Stimulated activated naive B cell treated with anti-CD40 and anti-IgM and Interleukin-4, amounts not matched to agents 10 μg/mL and 1 μg/mL and 100 μg/mL, for 72 hours (primary cell): ENCODE data around the gene HS3ST5.
"Not testable (repeated sequence)": the region's sequence is repeated elsewhere in the genome, so short reads cannot be mapped to it uniquely, and the experiment has no call there.

Source experiments
- ATAC-seq, 2 donors: fragments of 150-1000 bp; cut with Tn5 transposase; replicated peaks; 2 replicates each; pipeline ENCODE4 v1.10.0; 2021; ENCODE audit warnings: moderate library complexity in 1 of 2
- DNase-seq: peaks from one replicate; pipeline ENCODE4 v3.0.0; 2021
- H3K27ac Mint-ChIP-seq: one replicate; pipeline ENCODE4 v1.8.0; 2022; ENCODE audit warnings: mild to moderate bottlenecking, mixed read lengths
- H3K27me3 Mint-ChIP-seq, 2 donors: one replicate each; pipeline ENCODE4 v1.8.0; 2022; ENCODE audit warnings: mixed read lengths in 2 of 2
- H3K36me3 Mint-ChIP-seq, 2 donors: one replicate each; pipeline ENCODE4 v1.8.0; 2022; ENCODE audit warnings: mixed read lengths in 2 of 2, mild to moderate bottlenecking in 1 of 2
- H3K4me1 Mint-ChIP-seq, 2 donors: one replicate each; pipeline ENCODE4 v1.8.0; 2022; ENCODE audit warnings: mixed read lengths in 2 of 2, mild to moderate bottlenecking in 1 of 2
- H3K4me3 Mint-ChIP-seq, 2 donors: one replicate each; pipeline ENCODE4 v1.8.0; 2022; ENCODE audit warnings: mild to moderate bottlenecking in 2 of 2, mixed read lengths in 2 of 2, moderate library complexity in 1 of 2
- H3K9me3 Mint-ChIP-seq, 2 donors: one replicate each; pipeline ENCODE4 v1.8.0; 2022; ENCODE audit warnings: mixed read lengths in 2 of 2, mild to moderate bottlenecking in 1 of 2

The HS3ST5 gene

DNA sequence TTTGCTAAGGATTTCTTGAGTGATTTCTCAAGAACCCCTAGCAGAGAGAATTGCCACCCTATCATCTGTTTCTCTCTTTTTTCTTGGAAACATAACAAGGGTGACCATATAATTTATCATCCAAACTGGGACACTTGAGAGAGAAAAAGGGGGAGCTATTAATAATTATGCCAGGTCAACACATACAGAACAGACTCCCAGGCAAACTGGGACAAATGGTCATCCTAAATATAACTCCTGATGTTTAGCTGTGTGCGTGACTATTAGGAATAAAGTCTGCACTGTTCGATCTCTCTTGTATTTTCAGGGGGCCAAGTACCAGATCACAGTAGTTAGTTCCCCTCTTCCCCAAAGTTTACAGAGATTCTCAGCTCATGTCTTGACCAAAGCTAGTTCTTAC lies 11.7 kb upstream of the HS3ST5 start:
- Mint-ChIP-seq H3K27me3 (no peaks in the 10 kb centered on the region), H3K4me1 (no peaks in the 10 kb centered on the region), H3K4me3 (no peak overlapping the region), H3K27ac (no peak overlapping the region), H3K36me3 (no peaks in the 10 kb centered on the region), H3K9me3 (no peaks in the 10 kb centered on the region)
- no peak for ATAC-seq
- no peak for DNase-seq

DNA sequence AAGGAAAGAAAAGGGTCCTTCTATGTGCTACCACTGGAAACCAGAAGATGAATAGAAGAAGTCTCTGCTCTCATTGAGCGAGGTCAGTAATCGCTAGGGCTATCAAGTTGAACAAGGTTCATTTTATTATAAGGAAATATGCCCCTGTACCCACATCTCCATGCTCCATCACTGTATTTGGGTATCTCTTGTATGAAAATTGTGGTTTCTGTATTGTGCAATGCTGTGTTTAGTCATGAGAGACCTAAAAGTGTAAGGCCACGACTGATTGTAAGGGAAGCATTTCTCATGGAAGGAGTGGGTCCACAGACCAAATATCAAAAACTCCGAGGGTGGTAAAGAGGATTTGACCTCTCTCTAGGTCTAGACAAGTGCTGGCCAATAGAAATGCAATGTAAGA lies 3.6 kb upstream of the HS3ST5 start:
- no peak for ATAC-seq
- Mint-ChIP-seq H3K27me3 (peaks cover 17 to 25% of the 10 kb centered on the region in 2 donors), H3K4me1 (peaks cover 0 to 4% of the 10 kb centered on the region in 2 donors), H3K9me3 (no peaks in the 10 kb centered on the region), H3K27ac (no peak overlapping the region), H3K4me3 (no peak overlapping the region), H3K36me3 (no peaks in the 10 kb centered on the region)
- DNase-seq: no peak

DNA sequence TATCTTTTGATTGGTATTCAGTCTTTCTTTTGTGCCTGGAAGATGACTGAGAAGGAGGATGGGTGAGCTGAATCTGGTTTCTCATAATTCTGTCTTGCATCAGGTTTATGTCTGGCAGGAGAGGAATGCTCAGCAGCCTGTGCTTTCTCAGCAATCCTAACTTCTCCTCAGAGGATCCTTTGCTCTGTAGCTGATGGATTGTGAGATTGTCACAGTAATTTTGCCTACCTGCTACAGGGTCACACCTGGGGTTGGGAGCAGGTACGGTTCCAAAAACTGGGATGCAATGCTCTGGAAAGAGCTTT lies 2.1 kb upstream of the HS3ST5 start:
- Mint-ChIP-seq H3K4me3 (no peak overlapping the region), H3K9me3 (no peaks in the 10 kb centered on the region), H3K27me3 (peaks cover 24 to 33% of the 10 kb centered on the region in 2 donors), H3K36me3 (no peaks in the 10 kb centered on the region), H3K4me1 (peaks cover 0 to 4% of the 10 kb centered on the region in 2 donors), H3K27ac (no peak overlapping the region)
- no peak for ATAC-seq
- DNase-seq: no peak

DNA sequence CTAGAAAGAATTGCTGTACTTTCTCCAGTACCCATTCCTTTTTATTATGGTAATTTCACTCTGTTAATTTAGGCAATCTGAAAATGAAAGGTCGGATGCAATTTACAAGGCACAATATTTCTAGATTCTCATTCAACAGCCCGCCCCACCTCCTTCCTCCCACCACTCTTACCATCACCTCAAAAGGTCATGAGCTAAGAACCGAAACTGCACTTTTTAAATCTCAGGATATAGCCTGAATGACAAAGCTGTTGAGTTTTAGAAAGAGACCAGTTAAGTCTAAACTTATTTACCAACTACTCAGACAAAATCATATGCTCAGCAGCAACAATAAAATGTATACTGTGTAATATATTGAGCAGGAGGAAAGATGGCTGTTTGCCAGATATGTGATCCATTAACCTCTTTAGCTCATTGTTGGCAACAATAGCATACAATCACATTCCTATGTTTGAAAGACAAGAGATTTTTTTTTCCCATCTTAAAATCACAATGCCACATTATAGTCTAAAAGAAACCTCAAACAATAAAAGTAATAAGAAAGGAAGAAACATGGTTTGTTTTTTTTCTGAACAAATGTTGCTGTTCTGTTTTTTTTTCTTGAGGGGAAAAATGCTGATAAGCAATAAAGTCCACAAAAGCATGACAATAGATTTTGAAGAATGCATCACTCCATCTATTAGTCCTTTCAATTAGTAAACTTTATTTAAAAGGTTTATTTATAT lies 1.6 kb upstream of the HS3ST5 start:
- DNase-seq (no peak), ATAC-seq (no peak)
- Mint-ChIP-seq H3K27me3 (peaks cover 29 to 38% of the 10 kb centered on the region in 2 donors), H3K9me3 (no peaks in the 10 kb centered on the region), H3K27ac (no peak overlapping the region), H3K36me3 (no peaks in the 10 kb centered on the region), H3K4me3 (no peak overlapping the region), H3K4me1 (peaks cover 0 to 4% of the 10 kb centered on the region in 2 donors)

DNA sequence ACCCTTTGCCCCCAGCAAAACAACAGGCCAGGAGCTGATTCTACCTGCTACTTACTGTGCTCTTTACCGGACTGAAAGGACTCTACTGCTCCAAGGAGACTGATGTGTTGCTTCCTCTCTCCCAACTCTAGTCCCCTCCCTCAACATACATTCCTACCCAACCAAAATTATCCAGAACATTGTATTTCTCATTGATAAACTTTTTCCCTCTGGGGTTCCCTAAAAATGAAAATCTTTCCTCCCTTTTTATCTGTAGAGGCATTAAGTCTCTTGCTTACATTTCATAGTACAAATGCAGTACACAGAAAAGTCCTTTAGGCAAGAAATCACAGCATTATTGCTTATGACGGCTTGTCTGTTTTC lies 940 bp upstream of the HS3ST5 start:
- DNase-seq (no peak), ATAC-seq (no peak)
- Mint-ChIP-seq H3K27ac (no peak overlapping the region), H3K9me3 (no peaks in the 10 kb centered on the region), H3K27me3 (peaks cover 30 to 40% of the 10 kb centered on the region in 2 donors), H3K4me1 (peaks cover 0 to 4% of the 10 kb centered on the region in 2 donors), H3K4me3 (no peak overlapping the region), H3K36me3 (no peaks in the 10 kb centered on the region)

DNA sequence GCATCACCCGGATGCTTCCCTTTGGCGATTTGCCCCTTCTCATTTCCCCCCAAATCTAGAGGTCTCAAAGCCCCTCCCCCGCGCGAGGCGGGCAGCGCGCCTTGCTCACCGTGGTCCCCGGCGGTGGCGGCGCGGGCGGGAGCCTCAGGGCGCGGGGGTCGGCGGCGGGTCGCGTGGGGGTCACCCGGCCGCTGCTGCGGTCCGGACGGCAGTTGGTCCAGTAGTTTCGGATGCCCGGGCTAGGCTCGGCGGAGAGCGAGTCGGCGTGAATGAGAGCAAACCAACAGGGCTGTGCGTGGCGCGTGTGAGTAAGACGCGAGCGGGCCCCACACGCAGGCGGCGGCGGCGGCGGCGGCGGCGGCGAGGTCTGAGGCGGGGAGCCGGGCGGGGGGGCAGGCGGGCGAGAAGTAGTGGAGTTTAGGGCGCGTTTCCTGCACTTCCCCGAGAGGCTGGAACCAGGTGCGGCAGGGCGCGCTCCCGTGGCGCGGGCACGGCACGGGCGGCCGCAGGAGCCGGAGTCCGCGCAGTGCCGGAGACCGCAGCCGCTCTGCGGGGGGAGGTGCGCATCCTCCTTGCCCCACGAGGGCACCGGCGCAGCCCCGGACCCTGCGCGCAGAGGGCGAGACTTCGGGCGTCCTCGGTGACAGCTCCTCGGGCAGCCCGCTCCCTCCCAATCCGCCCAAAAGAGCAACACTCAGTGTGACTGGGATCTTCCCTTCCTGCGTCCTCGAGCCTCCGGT lies 567 bp downstream of the HS3ST5 start:
- Mint-ChIP-seq H3K36me3 (no peaks in the 10 kb centered on the region), H3K27ac (no peak overlapping the region), H3K9me3 (no peaks in the 10 kb centered on the region), H3K4me1 (peaks cover 0 to 4% of the 10 kb centered on the region in 2 donors), H3K4me3 (no peak overlapping the region), H3K27me3 (peaks cover 30 to 40% of the 10 kb centered on the region in 2 donors)
- DNase-seq (no peak), ATAC-seq (peak; percentile 10)

DNA sequence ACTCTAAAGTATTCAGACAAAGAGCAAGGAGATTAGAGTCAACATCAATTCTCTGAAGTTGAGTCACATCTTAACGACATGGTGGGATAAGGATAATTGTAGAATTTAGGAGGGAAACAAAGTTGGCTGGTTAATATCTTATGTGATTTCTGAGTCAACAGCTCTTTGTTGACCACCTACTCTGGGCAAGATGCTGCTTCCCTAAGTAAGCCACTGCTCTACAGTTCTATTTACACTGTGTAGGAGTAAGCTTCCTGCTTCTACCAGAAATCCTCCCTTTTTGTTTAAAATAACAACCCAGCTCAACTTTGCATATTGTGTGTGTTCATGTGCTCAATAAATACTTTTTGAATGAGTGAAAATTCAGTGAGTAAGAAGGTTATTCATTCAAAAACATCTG lies 3.1 kb downstream of the HS3ST5 start:
- Mint-ChIP-seq H3K4me3 (no peak overlapping the region), H3K36me3 (no peaks in the 10 kb centered on the region), H3K9me3 (no peaks in the 10 kb centered on the region), H3K4me1 (peaks cover 0 to 4% of the 10 kb centered on the region in 2 donors), H3K27me3 (peaks cover 25 to 39% of the 10 kb centered on the region in 2 donors), H3K27ac (no peak overlapping the region)
- DNase-seq: no peak
- no peak for ATAC-seq

DNA sequence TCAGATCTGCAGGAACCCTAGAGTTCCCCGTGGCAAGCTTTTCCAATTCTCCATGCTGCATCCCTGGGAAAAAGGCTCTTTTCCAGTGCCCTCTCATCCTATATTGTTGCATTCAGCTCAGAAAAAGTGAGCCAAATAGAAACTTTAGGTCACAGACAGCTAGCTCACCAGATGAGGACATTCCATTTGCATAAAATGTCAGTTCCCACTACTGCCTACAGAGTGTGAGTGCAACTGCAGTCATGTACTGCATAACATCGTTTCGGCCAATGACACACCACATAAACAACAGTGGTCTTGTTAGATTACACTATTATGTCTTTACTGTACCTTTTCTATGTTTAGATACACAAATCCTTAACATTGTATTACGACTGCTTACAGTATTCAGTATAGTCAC lies 8.6 kb downstream of the HS3ST5 start:
- no peak overlapping the region for H3K4me3 Mint-ChIP-seq
- H3K4me1 Mint-ChIP-seq: no peaks in the 10 kb centered on the region
- peaks cover 0 to 6% of the 10 kb centered on the region in 2 donors for H3K27me3 Mint-ChIP-seq
- no peaks in the 10 kb centered on the region for H3K36me3 Mint-ChIP-seq
- H3K9me3 Mint-ChIP-seq: no peaks in the 10 kb centered on the region
- no peak for ATAC-seq
- DNase-seq: no peak
- H3K27ac Mint-ChIP-seq: no peak overlapping the region

DNA sequence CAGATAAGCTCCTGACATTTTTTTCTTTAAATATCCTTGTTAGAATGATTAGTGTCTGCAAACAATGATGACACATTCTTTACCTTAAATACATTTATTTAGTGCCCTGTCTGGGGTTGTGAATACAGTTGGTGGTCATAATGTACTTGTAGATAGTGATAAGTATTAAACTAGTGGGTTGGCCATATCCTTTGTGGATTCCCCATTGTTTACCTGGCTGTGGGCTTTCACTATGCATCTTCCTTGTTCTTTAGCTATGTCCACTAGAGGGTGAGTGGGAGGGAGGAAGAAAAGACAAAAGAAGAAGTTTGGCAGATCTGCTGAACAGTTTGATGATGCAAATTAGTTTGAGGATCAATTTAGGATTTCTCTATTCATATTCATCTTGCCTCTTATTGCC lies 15.7 kb downstream of the HS3ST5 start:
- ATAC-seq: no peak
- Mint-ChIP-seq H3K4me1 (no peaks in the 10 kb centered on the region), H3K9me3 (no peaks in the 10 kb centered on the region), H3K36me3 (no peaks in the 10 kb centered on the region), H3K27ac (no peak overlapping the region), H3K4me3 (no peak overlapping the region), H3K27me3 (no peaks in the 10 kb centered on the region)
- no peak for DNase-seq

DNA sequence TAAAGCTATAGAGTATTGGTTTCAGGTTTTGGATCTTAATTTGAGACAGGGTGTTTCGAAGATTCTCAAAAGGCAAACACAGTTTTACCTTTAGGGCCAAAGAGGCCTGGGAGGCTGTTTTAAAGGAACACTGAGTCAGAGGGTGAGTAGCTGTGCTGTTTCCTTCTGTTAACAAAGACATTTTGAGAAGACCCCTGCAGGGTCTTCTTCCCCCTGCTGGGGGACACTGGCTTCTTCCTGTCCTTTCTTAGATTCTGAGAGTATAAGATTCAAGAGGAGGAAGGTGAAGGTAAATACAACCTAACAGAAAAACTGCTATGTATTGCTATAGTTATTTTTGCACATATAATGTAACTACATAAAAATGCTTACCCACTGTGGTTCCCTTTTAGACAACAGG lies 19.0 kb downstream of the HS3ST5 start:
- no peak for ATAC-seq
- H3K27ac Mint-ChIP-seq: no peak overlapping the region

DNA sequence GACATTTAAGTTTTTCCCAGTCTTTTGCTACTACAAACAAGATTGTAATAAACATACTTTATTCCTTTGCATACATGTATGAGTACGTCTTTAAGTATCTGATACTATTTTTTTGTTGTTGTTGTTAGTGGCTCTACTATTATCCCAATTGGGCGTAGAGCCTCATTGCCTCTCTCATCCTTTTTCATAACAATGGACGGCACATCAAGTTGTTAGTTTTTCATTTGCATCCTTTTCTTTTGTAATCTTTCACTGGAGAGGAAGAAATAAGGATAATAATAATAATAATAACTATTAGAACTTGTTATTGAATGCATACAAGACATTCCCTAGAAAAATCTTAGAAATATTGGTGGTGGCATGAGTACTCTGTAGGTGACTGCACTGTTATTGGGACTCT lies 23.1 kb downstream of the HS3ST5 start:
- peaks cover 0 to 2% of the 10 kb centered on the region in 2 donors for H3K9me3 Mint-ChIP-seq
- no peak overlapping the region for H3K4me3 Mint-ChIP-seq
- H3K27ac Mint-ChIP-seq: no peak overlapping the region
- ATAC-seq (no peak), DNase-seq (no peak)
- no peaks in the 10 kb centered on the region for H3K4me1 Mint-ChIP-seq
- no peaks in the 10 kb centered on the region for H3K36me3 Mint-ChIP-seq
- no peaks in the 10 kb centered on the region for H3K27me3 Mint-ChIP-seq

More for the DNA sequence above, 19.0 kb downstream of the HS3ST5 start:
- Mint-ChIP-seq H3K27me3 (no peaks in the 10 kb centered on the region), H3K36me3 (no peaks in the 10 kb centered on the region), H3K4me1 (no peaks in the 10 kb centered on the region), H3K9me3 (peaks cover 0 to 2% of the 10 kb centered on the region in 2 donors), H3K4me3 (no peak overlapping the region)
- DNase-seq: no peak

DNA sequence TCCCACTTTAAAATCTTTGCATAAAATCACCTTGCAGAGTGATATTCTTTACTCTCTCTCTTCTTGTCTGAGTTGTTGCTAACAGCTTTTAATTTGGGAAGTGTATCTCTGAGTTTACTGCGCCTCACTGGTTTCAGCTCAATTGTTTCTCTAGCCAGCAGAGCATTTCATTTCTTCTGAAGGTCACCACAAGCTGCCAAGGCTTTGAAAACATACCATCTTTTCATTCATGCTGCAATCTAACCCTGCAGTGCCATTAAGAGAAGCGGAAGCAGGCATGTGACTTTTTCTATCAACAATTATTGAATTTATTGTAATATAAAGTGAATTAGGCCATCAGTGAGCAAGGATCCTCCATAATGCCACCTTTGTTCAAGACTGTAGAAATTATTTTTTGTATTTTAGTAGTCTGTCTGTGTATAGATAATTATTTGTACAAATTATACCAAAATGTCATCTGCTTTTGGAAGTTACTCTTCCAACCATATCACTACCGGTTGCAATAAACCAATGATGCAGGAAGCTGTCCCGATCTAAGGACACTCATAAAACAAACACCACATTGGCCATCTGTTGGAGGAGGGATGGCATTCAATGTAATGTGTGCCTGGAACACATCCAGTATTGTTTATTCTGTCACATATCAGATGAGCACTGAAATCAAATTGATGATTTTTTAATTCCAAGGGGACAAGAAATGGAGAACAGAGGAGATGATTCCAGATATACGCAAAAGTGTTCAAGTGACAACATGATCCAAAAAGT lies 26.8 kb downstream of the HS3ST5 start:
- DNase-seq (no peak), ATAC-seq (no peak)
- Mint-ChIP-seq H3K4me3 (no peak overlapping the region), H3K36me3 (no peaks in the 10 kb centered on the region), H3K27me3 (no peaks in the 10 kb centered on the region), H3K9me3 (no peaks in the 10 kb centered on the region), H3K4me1 (no peaks in the 10 kb centered on the region), H3K27ac (no peak overlapping the region)

DNA sequence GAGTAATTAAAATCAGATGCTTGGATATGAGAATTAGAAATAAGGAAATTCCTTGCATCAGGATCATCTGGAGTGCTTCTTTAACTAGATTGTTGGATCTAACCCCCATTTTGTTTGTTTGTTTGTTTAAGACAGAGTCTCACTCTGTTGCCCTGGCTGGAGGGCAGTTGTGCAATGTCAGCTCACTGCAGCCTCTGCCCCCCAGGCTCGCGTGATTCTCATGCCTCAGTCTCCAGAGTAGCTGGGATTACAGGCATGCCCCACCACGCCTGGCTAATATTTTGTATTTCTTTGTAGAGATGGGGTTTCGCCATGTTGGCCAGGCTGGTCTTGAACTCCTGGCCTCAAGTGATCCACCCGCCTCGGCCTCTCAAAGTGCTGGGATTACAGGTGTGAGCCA lies 29.0 kb downstream of the HS3ST5 start:
- not testable (repeated sequence) for ATAC-seq, H3K27me3 Mint-ChIP-seq, H3K36me3 Mint-ChIP-seq, DNase-seq, H3K4me1 Mint-ChIP-seq, H3K27ac Mint-ChIP-seq, H3K4me3 Mint-ChIP-seq, H3K9me3 Mint-ChIP-seq

DNA sequence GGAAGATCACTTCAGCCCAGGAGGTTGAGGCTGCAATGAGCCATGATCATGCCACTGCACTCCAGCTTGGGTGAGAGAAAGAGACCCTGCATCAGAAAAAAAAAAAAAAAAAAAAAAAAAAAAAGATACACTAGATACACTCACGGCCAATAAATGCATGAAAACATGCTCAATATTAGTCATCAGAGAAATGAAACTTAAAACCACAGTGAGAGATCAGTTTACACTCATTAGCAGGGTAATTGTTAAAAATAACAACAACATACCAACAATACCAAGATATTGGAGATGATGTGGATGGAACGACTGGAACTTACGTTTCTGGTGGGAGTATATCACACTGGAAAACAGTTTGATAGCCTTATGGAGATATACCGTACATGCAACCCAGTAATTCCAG lies 29.9 kb downstream of the HS3ST5 start:
- H3K4me3 Mint-ChIP-seq: no peak overlapping the region
- no peaks in the 10 kb centered on the region for H3K36me3 Mint-ChIP-seq
- DNase-seq: no peak
- no peak overlapping the region for H3K27ac Mint-ChIP-seq
- H3K9me3 Mint-ChIP-seq: no peaks in the 10 kb centered on the region
- no peaks in the 10 kb centered on the region for H3K27me3 Mint-ChIP-seq
- no peaks in the 10 kb centered on the region for H3K4me1 Mint-ChIP-seq
- ATAC-seq: no peak

DNA sequence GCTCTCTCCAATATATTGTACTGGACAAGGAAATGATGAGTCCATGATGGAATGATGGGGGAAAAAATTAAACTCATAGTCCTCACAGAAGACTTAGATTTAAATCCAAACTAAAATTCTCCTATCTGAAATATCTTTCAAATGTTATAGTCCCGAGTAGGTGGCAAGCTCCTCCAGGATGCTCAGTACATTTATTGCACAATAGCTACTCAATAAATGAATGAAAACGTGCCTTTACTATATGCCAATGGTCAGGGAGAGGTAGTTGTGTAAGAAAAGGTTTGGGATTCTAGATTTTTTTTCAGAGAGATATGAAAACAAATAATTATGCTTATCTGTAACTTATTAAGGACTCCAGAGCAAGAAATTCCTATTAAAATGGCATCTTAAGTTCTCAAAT lies 32.8 kb downstream of the HS3ST5 start:
- H3K36me3 Mint-ChIP-seq: no peaks in the 10 kb centered on the region
- no peaks in the 10 kb centered on the region for H3K4me1 Mint-ChIP-seq
- H3K27ac Mint-ChIP-seq: no peak overlapping the region

More for the DNA sequence above, 32.8 kb downstream of the HS3ST5 start:
- DNase-seq (no peak), ATAC-seq (no peak)
- Mint-ChIP-seq H3K4me3 (no peak overlapping the region), H3K9me3 (no peaks in the 10 kb centered on the region), H3K27me3 (no peaks in the 10 kb centered on the region)
